ENCODE results near the gene EPS8.

The EPS8 gene

GRCh38 chr12:15712823-15713660, 76.1 kb downstream of the EPS8 start:
- peaks cover 0 to 1% of the 10 kb centered on the region in 2 donors for H3K9me3 Mint-ChIP-seq
- H3K27me3 Mint-ChIP-seq, result peaks cover 17 to 25% of the 10 kb centered on the region in 2 donors
- H3K4me1 Mint-ChIP-seq (ENCODE audit: low read depth in 2 of 2), result no peaks in the 10 kb centered on the region
- ATAC-seq (replicated peaks), result no peak
- H3K27ac Mint-ChIP-seq, result no peak overlapping the region
- DNase-seq, result no peak
- H3K4me3 Mint-ChIP-seq, result no peak overlapping the region
- H3K36me3 Mint-ChIP-seq (ENCODE audit: insufficient read depth), result peaks cover 4% of the 10 kb centered on the region

DNA sequence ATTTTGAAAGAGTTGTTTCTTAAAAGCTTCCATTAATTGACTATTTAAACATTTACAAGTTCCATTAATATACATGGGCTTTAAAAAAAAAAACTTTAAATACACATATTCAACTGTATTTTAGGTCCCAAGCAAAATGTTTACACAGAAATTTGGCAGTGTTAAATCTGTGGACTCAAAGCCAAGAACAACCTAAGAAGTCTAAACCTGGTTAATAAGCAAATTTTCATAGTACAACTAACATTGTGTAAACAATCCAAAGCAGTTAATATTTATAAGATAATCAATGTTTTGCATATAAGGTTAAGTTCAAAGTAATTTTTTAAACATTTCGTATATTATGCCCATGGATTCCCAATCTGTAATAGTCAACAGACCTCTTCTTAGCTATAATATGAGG, 77.0 kb downstream of the EPS8 start:
- ATAC-seq (replicated peaks) (no peak), DNase-seq (no peak)
- peaks cover 0 to 1% of the 10 kb centered on the region in 2 donors for H3K9me3 Mint-ChIP-seq
- no peak overlapping the region for H3K4me3 Mint-ChIP-seq
- H3K36me3 Mint-ChIP-seq (ENCODE audit: insufficient read depth), result peaks cover 4% of the 10 kb centered on the region
- H3K4me1 Mint-ChIP-seq (ENCODE audit: low read depth in 2 of 2), result no peaks in the 10 kb centered on the region
- no peak overlapping the region for H3K27ac Mint-ChIP-seq
- H3K27me3 Mint-ChIP-seq, result peaks cover 14 to 25% of the 10 kb centered on the region in 2 donors

DNA sequence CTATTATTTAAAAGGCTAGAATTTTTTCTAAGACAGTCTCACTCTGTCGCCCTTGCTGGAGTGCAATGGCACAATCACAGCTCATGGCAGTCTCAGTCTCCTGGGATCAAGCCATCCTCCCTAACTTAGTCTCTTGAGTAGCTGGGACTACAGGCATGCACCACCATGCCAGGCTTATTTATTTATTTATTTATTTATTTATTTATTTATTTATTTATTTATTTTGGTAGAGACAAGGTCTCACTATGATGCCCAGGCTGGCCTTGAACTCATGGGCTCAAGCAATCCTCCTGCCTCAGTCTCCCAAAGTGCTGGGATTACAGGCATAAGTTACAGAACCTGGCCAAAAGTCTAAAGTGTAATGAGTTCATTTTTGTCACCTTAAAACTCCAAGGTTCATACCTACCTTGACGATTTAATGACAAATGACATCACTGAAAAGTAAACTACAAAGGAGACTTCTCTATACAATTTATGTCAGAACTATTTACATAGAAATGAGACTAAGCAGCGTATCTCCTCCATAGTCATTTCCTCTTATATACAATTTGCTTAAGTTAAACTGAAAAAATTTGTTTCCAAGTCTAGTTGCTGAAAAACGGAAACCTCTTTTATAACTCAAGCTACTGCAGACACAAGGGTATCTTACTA, 78.2 kb downstream of the EPS8 start:
- ATAC-seq (replicated peaks) (no peak), DNase-seq (no peak)
- H3K36me3 Mint-ChIP-seq (ENCODE audit: insufficient read depth), result peaks cover 4% of the 10 kb centered on the region
- no peaks in the 10 kb centered on the region for H3K4me1 Mint-ChIP-seq (ENCODE audit: low read depth in 2 of 2)
- no peak overlapping the region for H3K4me3 Mint-ChIP-seq
- H3K27me3 Mint-ChIP-seq, result peaks cover 10 to 25% of the 10 kb centered on the region in 2 donors
- no peak overlapping the region for H3K27ac Mint-ChIP-seq
- peaks cover 0 to 1% of the 10 kb centered on the region in 2 donors for H3K9me3 Mint-ChIP-seq

DNA sequence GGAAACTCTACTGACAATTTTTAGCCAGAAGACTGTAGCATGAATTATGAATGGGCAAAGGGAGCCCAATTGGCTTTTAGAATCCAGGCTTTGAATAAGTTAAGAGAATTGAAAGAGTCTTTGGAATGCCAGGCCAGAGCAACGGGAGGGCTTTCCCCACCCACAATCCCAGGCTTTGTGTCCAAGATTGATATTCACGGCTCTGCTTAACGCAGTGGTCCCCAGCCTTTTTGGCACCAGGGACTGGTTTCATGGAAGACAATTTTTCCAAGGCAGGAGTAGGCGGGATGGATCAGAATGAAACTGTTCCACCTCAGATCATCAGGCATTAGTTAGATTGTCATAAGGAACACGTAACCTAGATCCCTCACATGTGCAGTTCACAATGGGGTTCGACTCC, 79.6 kb downstream of the EPS8 start:
- Mint-ChIP-seq H3K27me3 (peaks cover 0 to 13% of the 10 kb centered on the region in 2 donors), H3K36me3 (ENCODE audit: insufficient read depth) (no peaks in the 10 kb centered on the region), H3K4me1 (ENCODE audit: low read depth in 2 of 2) (no peaks in the 10 kb centered on the region), H3K9me3 (no peaks in the 10 kb centered on the region), H3K4me3 (no peak overlapping the region), H3K27ac (no peak overlapping the region)
- ATAC-seq (replicated peaks) (no peak), DNase-seq (no peak)

DNA sequence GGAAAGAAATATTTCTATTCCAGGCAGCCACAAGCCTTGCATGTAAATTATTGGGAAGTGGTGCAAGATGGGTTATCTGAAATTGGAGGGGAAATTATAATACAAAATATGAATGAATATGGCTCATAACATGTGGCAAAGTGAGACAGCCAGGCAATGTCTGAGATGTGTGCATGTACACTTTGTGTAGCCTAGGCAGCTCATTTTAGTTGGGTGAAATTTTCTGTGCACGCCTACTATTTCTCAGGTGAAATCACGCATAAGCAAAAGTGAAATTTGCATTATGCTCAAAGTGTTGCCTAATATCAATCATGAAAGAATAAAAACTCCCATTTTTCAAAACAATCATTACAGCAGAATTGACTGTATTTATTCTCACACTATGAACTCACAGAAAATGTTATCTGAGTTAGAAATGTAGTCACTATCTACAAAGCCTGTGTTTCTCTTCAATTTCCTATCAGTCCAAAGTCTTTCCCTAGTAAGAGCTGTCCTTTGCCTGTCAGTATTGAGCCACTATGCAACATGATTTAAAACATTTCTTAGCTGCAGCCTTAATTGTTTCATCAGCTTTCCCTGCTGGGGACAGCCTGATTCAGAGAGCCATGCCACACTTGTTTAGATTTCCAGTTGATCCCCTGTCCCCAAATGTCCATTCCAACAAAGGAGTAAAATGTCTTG, 80.7 kb downstream of the EPS8 start:
- Mint-ChIP-seq H3K36me3 (ENCODE audit: insufficient read depth) (no peaks in the 10 kb centered on the region), H3K4me3 (no peak overlapping the region), H3K27ac (no peak overlapping the region), H3K4me1 (ENCODE audit: low read depth in 2 of 2) (no peaks in the 10 kb centered on the region), H3K27me3 (peaks cover 0 to 13% of the 10 kb centered on the region in 2 donors), H3K9me3 (no peaks in the 10 kb centered on the region)
- DNase-seq (no peak), ATAC-seq (replicated peaks) (no peak)

DNA sequence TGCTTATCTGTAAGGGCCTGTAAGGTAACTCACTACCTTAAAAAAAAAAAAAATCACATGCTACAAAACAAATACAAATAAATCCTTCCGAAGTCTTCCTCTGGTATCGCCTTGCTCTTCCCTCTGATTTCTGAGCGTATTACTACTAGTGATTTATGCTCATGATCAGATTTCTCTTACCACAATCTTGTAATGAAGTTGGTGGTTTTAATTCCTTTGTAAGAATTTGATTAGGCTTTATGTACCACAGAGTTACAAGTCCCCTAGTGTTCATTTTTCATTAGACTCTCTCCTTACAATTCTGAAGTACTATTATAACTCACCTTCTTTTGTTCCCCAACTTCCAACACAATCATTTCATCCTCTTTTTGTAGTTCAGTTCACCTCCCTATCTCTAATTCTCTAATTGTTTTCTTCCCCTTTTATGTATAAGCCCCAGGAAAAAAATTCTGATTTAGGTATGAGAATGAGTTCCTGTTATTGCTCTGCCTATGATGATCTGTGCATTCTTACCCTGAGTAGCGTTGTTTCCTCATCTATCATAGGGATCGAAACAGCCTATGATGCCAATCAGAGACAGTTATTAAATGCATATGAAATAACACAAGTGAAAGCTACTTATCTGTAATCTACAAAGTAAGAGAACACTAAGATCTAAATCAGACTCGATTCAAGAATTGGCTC, 81.5 kb downstream of the EPS8 start:
- DNase-seq (no peak), ATAC-seq (replicated peaks) (no peak)
- no peaks in the 10 kb centered on the region for H3K36me3 Mint-ChIP-seq (ENCODE audit: insufficient read depth)
- peaks cover 0 to 13% of the 10 kb centered on the region in 2 donors for H3K27me3 Mint-ChIP-seq
- H3K4me3 Mint-ChIP-seq, result no peak overlapping the region
- H3K9me3 Mint-ChIP-seq, result no peaks in the 10 kb centered on the region
- H3K27ac Mint-ChIP-seq, result no peak overlapping the region
- no peaks in the 10 kb centered on the region for H3K4me1 Mint-ChIP-seq (ENCODE audit: low read depth in 2 of 2)

- no peak overlapping the region for H3K4me3 Mint-ChIP-seq
- H3K9me3 Mint-ChIP-seq, result no peaks in the 10 kb centered on the region
- ATAC-seq (replicated peaks) (no peak), DNase-seq (no peak)
- no peaks in the 10 kb centered on the region for H3K4me1 Mint-ChIP-seq (ENCODE audit: low read depth in 2 of 2)
- no peak overlapping the region for H3K27ac Mint-ChIP-seq
- no peaks in the 10 kb centered on the region for H3K36me3 Mint-ChIP-seq (ENCODE audit: insufficient read depth)
- H3K27me3 Mint-ChIP-seq, result peaks cover 0 to 13% of the 10 kb centered on the region in 2 donors
Observed at GRCh38 chr12:15706010-15706676, 83.0 kb downstream of the EPS8 start.

GRCh38 chr12:15705606-15706005, 83.6 kb downstream of the EPS8 start:
- Mint-ChIP-seq H3K9me3 (no peaks in the 10 kb centered on the region), H3K27me3 (peaks cover 0 to 13% of the 10 kb centered on the region in 2 donors), H3K27ac (no peak overlapping the region), H3K4me3 (no peak overlapping the region), H3K36me3 (ENCODE audit: insufficient read depth) (no peaks in the 10 kb centered on the region), H3K4me1 (ENCODE audit: low read depth in 2 of 2) (peaks cover 0 to 1% of the 10 kb centered on the region in 2 donors)
- DNase-seq (no peak), ATAC-seq (replicated peaks) (no peak)

DNA sequence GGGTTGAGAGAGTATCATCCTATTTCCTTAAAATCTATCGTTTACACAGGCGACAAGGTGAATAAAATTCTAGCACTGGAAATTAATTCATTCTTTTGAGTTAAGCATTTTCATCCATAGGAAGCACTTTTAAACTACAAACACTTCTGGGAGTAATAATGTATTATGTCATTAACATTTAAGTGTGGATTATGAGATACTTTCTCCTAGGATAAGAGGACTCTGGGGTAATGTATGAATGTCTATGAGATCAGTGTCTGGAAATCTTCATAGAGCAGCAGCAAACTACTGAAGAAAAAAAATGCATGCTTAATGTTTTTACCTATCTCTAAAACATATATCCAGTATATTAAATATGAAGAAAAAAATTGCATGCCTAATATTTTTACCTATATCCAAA, 86.9 kb downstream of the EPS8 start:
- H3K4me1 Mint-ChIP-seq (ENCODE audit: low read depth in 2 of 2), result peaks cover 0 to 2% of the 10 kb centered on the region in 2 donors
- ATAC-seq (replicated peaks) (no peak), DNase-seq (no peak)
- H3K27ac Mint-ChIP-seq, result no peak overlapping the region
- no peaks in the 10 kb centered on the region for H3K36me3 Mint-ChIP-seq (ENCODE audit: insufficient read depth)
- no peaks in the 10 kb centered on the region for H3K27me3 Mint-ChIP-seq
- H3K9me3 Mint-ChIP-seq, result peaks cover 0 to 2% of the 10 kb centered on the region in 2 donors
- H3K4me3 Mint-ChIP-seq, result no peak overlapping the region

DNA sequence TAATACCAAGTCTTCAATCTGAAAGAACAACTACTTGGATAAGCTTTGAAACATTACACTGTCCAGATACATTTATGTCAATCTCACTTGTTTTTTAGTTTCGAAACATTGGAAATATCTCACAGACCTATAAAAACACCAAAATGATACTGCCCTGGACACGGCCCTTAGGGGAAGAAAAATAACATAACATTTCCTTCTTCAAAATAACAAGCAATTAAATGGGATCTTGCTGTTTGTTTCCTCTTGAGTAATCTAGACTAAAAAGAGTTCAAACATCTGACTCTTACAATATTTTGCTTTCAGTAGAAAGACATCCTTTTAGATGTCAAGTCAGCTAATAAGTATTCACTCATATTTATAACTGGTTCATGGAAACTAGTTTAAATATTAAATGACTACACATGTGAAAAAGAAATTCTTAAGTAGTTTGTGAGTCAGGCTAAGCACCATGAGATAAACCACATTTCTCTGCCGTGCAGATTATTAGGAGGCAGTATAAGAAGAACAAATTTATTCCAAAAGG, 87.5 kb downstream of the EPS8 start:
- no peaks in the 10 kb centered on the region for H3K27me3 Mint-ChIP-seq
- peaks cover 0 to 2% of the 10 kb centered on the region in 2 donors for H3K4me1 Mint-ChIP-seq (ENCODE audit: low read depth in 2 of 2)
- no peak for ATAC-seq (replicated peaks)
- no peak for DNase-seq
- H3K36me3 Mint-ChIP-seq (ENCODE audit: insufficient read depth), result no peaks in the 10 kb centered on the region
- H3K9me3 Mint-ChIP-seq, result peaks cover 0 to 2% of the 10 kb centered on the region in 2 donors
- H3K4me3 Mint-ChIP-seq, result no peak overlapping the region
- no peak overlapping the region for H3K27ac Mint-ChIP-seq

DNA sequence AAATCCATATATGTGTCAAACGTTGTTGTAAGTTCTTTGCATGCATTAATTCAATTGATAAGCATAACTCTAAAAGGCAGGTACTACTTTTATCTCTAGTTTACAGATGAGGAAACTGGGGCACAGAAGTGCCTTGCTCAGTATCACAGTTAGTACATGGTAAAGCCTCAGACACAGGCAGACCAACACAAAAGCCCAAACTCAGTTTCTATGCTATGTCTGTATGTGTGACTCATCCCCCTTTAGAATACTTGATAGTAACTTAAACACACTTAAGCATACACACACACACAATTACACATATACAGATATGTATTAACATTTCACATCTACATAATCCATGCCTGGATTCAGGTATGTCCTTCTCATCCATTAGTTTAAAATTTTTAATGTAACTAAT, 88.0 kb downstream of the EPS8 start:
- Mint-ChIP-seq H3K9me3 (peaks cover 0 to 2% of the 10 kb centered on the region in 2 donors), H3K4me1 (ENCODE audit: low read depth in 2 of 2) (peaks cover 0 to 2% of the 10 kb centered on the region in 2 donors), H3K36me3 (ENCODE audit: insufficient read depth) (no peaks in the 10 kb centered on the region), H3K27me3 (no peaks in the 10 kb centered on the region), H3K4me3 (no peak overlapping the region), H3K27ac (no peak overlapping the region)
- ATAC-seq (replicated peaks) (no peak), DNase-seq (no peak)

GRCh38 chr12:15700595-15700994, 88.6 kb downstream of the EPS8 start:
- Mint-ChIP-seq H3K36me3 (ENCODE audit: insufficient read depth) (no peaks in the 10 kb centered on the region), H3K27me3 (no peaks in the 10 kb centered on the region), H3K4me3 (no peak overlapping the region), H3K27ac (no peak overlapping the region), H3K9me3 (peaks cover 0 to 2% of the 10 kb centered on the region in 2 donors), H3K4me1 (ENCODE audit: low read depth in 2 of 2) (peaks cover 0 to 2% of the 10 kb centered on the region in 2 donors)
- DNase-seq, result no peak
- no peak for ATAC-seq (replicated peaks)

DNA sequence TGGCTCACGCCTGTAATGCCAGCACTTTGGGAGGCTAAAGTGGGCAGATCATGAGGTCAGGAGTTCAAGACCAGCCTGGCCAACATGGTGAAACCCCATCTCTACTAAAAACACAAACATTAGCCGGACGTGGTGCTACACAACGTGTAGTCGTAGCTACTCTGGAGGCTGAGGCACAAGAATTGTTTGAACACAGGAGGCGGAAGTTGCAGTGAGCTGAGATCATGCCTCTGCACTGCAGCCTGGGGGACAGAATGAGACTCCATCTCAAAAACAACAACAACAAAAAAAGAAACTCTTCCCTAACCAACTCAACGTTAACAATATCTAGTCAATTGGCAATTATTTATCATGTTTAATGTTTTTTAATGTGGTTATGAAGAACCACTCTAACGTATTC, 89.3 kb downstream of the EPS8 start:
- Mint-ChIP-seq H3K4me1 (ENCODE audit: low read depth in 2 of 2) (peaks cover 0 to 2% of the 10 kb centered on the region in 2 donors), H3K27ac (no peak overlapping the region), H3K4me3 (no peak overlapping the region), H3K27me3 (no peaks in the 10 kb centered on the region), H3K9me3 (peaks cover 0 to 2% of the 10 kb centered on the region in 2 donors), H3K36me3 (ENCODE audit: insufficient read depth) (no peaks in the 10 kb centered on the region)
- ATAC-seq (replicated peaks), result no peak
- no peak for DNase-seq

Measured in effector memory CD8-positive, alpha-beta T cell (primary cell).